Measurements from ENCODE around the gene PSMC3. TPM values are rescaled to one million over a fixed set of nuclear protein-coding genes. Genes with fewer than 3 reads are reported as not detected.

PSMC3 gene
- total RNA-seq, 6 experiments from 2014 or later, result 161 to 238 (median 220) TPM

- H3K4me1 Mint-ChIP-seq (ENCODE audit: low read depth), result no peaks in the 10 kb centered on the region
- TF ChIP-seq CTCF (IDR thresholded peaks at IDR 0.05), result no peak
- H3K27me3 Mint-ChIP-seq (ENCODE audit: insufficient read depth), result no peaks in the 10 kb centered on the region
- H3K9me3 Mint-ChIP-seq, result no peaks in the 10 kb centered on the region
- H3K27ac Mint-ChIP-seq, result no peak overlapping the region
- no peak for DNase-seq
- H3K36me3 Mint-ChIP-seq (ENCODE audit: low read depth), result no peaks in the 10 kb centered on the region
- no peak overlapping the region for H3K4me3 Mint-ChIP-seq
Observed at GRCh38 chr11:47400768-47401279, 25.4 kb downstream of the PSMC3 start.

- DNase-seq, result no peak
- H3K36me3 Mint-ChIP-seq (ENCODE audit: low read depth), result no peaks in the 10 kb centered on the region
- H3K27ac Mint-ChIP-seq, result no peak overlapping the region
- no peaks in the 10 kb centered on the region for H3K27me3 Mint-ChIP-seq (ENCODE audit: insufficient read depth)
- no peaks in the 10 kb centered on the region for H3K4me1 Mint-ChIP-seq (ENCODE audit: low read depth)
- H3K4me3 Mint-ChIP-seq, result no peak overlapping the region
- no peak for TF ChIP-seq CTCF (IDR thresholded peaks at IDR 0.05)
- H3K9me3 Mint-ChIP-seq, result no peaks in the 10 kb centered on the region
Observed at GRCh38 chr11:47399860-47400767, 26.1 kb downstream of the PSMC3 start.

- no peak for DNase-seq
- H3K36me3 Mint-ChIP-seq (ENCODE audit: low read depth), result no peaks in the 10 kb centered on the region
- H3K9me3 Mint-ChIP-seq, result no peaks in the 10 kb centered on the region
- no peak for TF ChIP-seq CTCF (IDR thresholded peaks at IDR 0.05)
- no peaks in the 10 kb centered on the region for H3K4me1 Mint-ChIP-seq (ENCODE audit: low read depth)
- no peak overlapping the region for H3K27ac Mint-ChIP-seq
- H3K27me3 Mint-ChIP-seq (ENCODE audit: insufficient read depth), result no peaks in the 10 kb centered on the region
- H3K4me3 Mint-ChIP-seq, result no peak overlapping the region
Observed at GRCh38 chr11:47398551-47398950, 27.7 kb downstream of the PSMC3 start.

GRCh38 chr11:47398011-47398410, 28.2 kb downstream of the PSMC3 start:
- H3K27ac Mint-ChIP-seq, result no peak overlapping the region
- no peaks in the 10 kb centered on the region for H3K9me3 Mint-ChIP-seq
- no peak for DNase-seq
- H3K27me3 Mint-ChIP-seq (ENCODE audit: insufficient read depth), result no peaks in the 10 kb centered on the region
- H3K4me1 Mint-ChIP-seq (ENCODE audit: low read depth), result no peaks in the 10 kb centered on the region
- TF ChIP-seq CTCF (IDR thresholded peaks at IDR 0.05), result no peak
- H3K4me3 Mint-ChIP-seq, result no peak overlapping the region
- no peaks in the 10 kb centered on the region for H3K36me3 Mint-ChIP-seq (ENCODE audit: low read depth)

- DNase-seq, result no peak
- TF ChIP-seq CTCF (IDR thresholded peaks at IDR 0.05), result no peak
- Mint-ChIP-seq H3K9me3 (no peaks in the 10 kb centered on the region), H3K4me1 (ENCODE audit: low read depth) (peaks cover 4% of the 10 kb centered on the region; the same call in 1 of the 2 replicates), H3K27ac (no peak overlapping the region), H3K36me3 (ENCODE audit: low read depth) (no peaks in the 10 kb centered on the region), H3K27me3 (ENCODE audit: insufficient read depth) (no peaks in the 10 kb centered on the region), H3K4me3 (no peak overlapping the region)
Observed at GRCh38 chr11:47396049-47396320, 30.3 kb downstream of the PSMC3 start.

Data from HFFc6 (cell line).